HEK293 (cell line): ENCODE measurements around the gene EXT2.

Source experiments
- CTCF ChIA-PET: fragments of 350-600 bp; formaldehyde crosslinking; extraction: SDS; loops from one replicate; lab custom pipeline; 2021; ENCODE audit warnings: antibody characterized with exemption; lab: Yijun Ruan, JAX
- POLR2A ChIA-PET: fragments of 300-600 bp; formaldehyde crosslinking; extraction: SDS; loops from one replicate; lab custom pipeline; 2020; ENCODE audit warnings: antibody characterized with exemption, inconsistent platforms; lab: Yijun Ruan, JAX
- H3K27ac ChIP-seq: fragments of 200-500 bp; sonication (Bioruptor generic); 2 replicates; pipeline ENCODE4 v1.5.1; 2014; ENCODE audit warnings: low read depth, low read length, control low read depth, inconsistent platforms; ENCODE audit errors: extremely low read depth
- H3K36me3 ChIP-seq, 2 experiments: fragments of 200-500 bp in 1 of 2; sonication (Bioruptor generic) in 1 of 2; 1 replicate in 1 of 2; 2 replicates in 1 of 2; pipeline ENCODE4 v1.5.1; 2014 to 2017; ENCODE audit warnings: inconsistent platforms in 2 of 2, low read length in 2 of 2; ENCODE audit not compliant: control insufficient read depth in 2 of 2, insufficient read depth in 1 of 2
- H3K4me1 ChIP-seq: fragments of 200-500 bp; sonication (Bioruptor generic); 2 replicates; pipeline ENCODE4 v1.5.1; 2014; ENCODE audit warnings: mild to moderate bottlenecking, low read length, inconsistent platforms; ENCODE audit not compliant: control insufficient read depth, insufficient read depth
- H3K4me3 ChIP-seq: 2 replicates; pipeline ENCODE4 v1.5.1; 2011; ENCODE audit warnings: low read depth, mild to moderate bottlenecking, control low read depth, low read length, moderate library complexity
- H3K9me3 ChIP-seq: fragments of 200-500 bp; sonication (Bioruptor generic); 2 replicates; pipeline ENCODE4 v1.5.1; 2014; ENCODE audit warnings: low read depth, low read length, inconsistent platforms; ENCODE audit not compliant: control insufficient read depth, insufficient read depth
- FEZF1 ChIP-seq: fragments of 450-650 bp; formaldehyde crosslinking; IDR thresholded peaks from 2 replicates; pipeline ENCODE4 v1.5.1; 2016; ENCODE audit warnings: missing biosample characterization, missing genetic modification characterization
- GFI1B ChIP-seq: fragments of 450-650 bp; formaldehyde crosslinking; IDR thresholded peaks from 2 replicates; pipeline ENCODE4 v1.5.1; 2016; ENCODE audit warnings: missing biosample characterization, missing genetic modification characterization
- HIC1 ChIP-seq: fragments of 450-650 bp; formaldehyde crosslinking; IDR thresholded peaks from 2 replicates; pipeline ENCODE4 v1.5.1; 2016; ENCODE audit warnings: missing biosample characterization, missing genetic modification characterization
- KLF16 ChIP-seq: fragments of 450-650 bp; formaldehyde crosslinking; IDR thresholded peaks from 2 replicates; pipeline ENCODE4 v1.5.1; 2017; ENCODE audit warnings: missing biosample characterization, missing genetic modification characterization
- PRDM6 ChIP-seq: fragments of 450-650 bp; formaldehyde crosslinking; IDR thresholded peaks from 2 replicates; pipeline ENCODE4 v1.5.1; 2017; ENCODE audit warnings: missing biosample characterization, missing genetic modification characterization
- SCRT1 ChIP-seq: fragments of 450-650 bp; formaldehyde crosslinking; IDR thresholded peaks from 2 replicates; pipeline ENCODE4 v1.5.1; 2016; ENCODE audit warnings: missing biosample characterization, missing genetic modification characterization, borderline replicate concordance
- SETDB1 ChIP-seq: IDR thresholded peaks from one replicate; pipeline ENCODE4 v1.6.1; 2017; ENCODE audit warnings: mild to moderate bottlenecking, low read length, moderate library complexity, mixed read lengths; ENCODE audit not compliant: insufficient read length
- SP3 ChIP-seq: fragments of 450-650 bp; formaldehyde crosslinking; IDR thresholded peaks from 2 replicates; pipeline ENCODE4 v1.5.1; 2016; ENCODE audit warnings: missing biosample characterization, missing genetic modification characterization
- TCF7L2 ChIP-seq: IDR thresholded peaks from 2 replicates; pipeline ENCODE4 v1.6.1; 2011; ENCODE audit warnings: low read depth, mild to moderate bottlenecking, inconsistent platforms, low read length, moderate library complexity, borderline replicate concordance
- YY1 ChIP-seq: fragments of 450-650 bp; formaldehyde crosslinking; IDR thresholded peaks from 2 replicates; pipeline ENCODE4 v1.5.1; 2018; ENCODE audit warnings: missing biosample characterization, missing genetic modification characterization
- ZBTB44 ChIP-seq: fragments of 450-650 bp; IDR thresholded peaks from 2 replicates; pipeline ENCODE4 v1.5.1; 2018; ENCODE audit warnings: missing biosample characterization, mild to moderate bottlenecking, missing genetic modification characterization
- ZBTB7A ChIP-seq: fragments of 450-650 bp; formaldehyde crosslinking; IDR thresholded peaks from 2 replicates; pipeline ENCODE4 v1.5.1; 2016; ENCODE audit warnings: low read depth, missing biosample characterization, missing genetic modification characterization
- ZFHX2 ChIP-seq: fragments of 450-650 bp; formaldehyde crosslinking; conservative IDR thresholded peaks from 2 replicates; pipeline ENCODE4 v1.5.1; 2016; ENCODE audit warnings: missing biosample characterization, missing genetic modification characterization
- ZFP37 ChIP-seq: fragments of 450-650 bp; formaldehyde crosslinking; IDR thresholded peaks from 2 replicates; pipeline ENCODE4 v1.5.1; 2016; ENCODE audit warnings: missing biosample characterization, missing genetic modification characterization
- ZNF10 ChIP-seq: fragments of 450-650 bp; formaldehyde crosslinking; IDR thresholded peaks from 2 replicates; pipeline ENCODE4 v1.5.1; 2017; ENCODE audit warnings: missing biosample characterization, missing genetic modification characterization
- ZNF169 ChIP-seq: fragments of 450-650 bp; formaldehyde crosslinking; IDR thresholded peaks from 2 replicates; pipeline ENCODE4 v1.5.1; 2016; ENCODE audit warnings: missing biosample characterization, missing genetic modification characterization
- ZNF211 ChIP-seq: fragments of 450-650 bp; formaldehyde crosslinking; IDR thresholded peaks from 2 replicates; pipeline ENCODE4 v1.5.1; 2016; ENCODE audit warnings: low read depth, missing biosample characterization, missing genetic modification characterization
- ZNF23 ChIP-seq: fragments of 450-650 bp; formaldehyde crosslinking; IDR thresholded peaks from 2 replicates; pipeline ENCODE4 v1.5.1; 2016; ENCODE audit warnings: missing biosample characterization, missing genetic modification characterization, borderline replicate concordance
- ZNF350 ChIP-seq: fragments of 450-650 bp; formaldehyde crosslinking; IDR thresholded peaks from 2 replicates; pipeline ENCODE4 v1.5.0; 2017; ENCODE audit warnings: missing biosample characterization, mild to moderate bottlenecking, missing genetic modification characterization
- ZNF501 ChIP-seq: fragments of 450-650 bp; formaldehyde crosslinking; IDR thresholded peaks from 2 replicates; pipeline ENCODE4 v1.5.1; 2016; ENCODE audit warnings: missing biosample characterization, missing genetic modification characterization
- ZNF549 ChIP-seq: fragments of 450-650 bp; IDR thresholded peaks from 2 replicates; pipeline ENCODE4 v1.5.1; 2018; ENCODE audit warnings: missing biosample characterization, missing genetic modification characterization, mild to moderate bottlenecking, inconsistent platforms, moderate library complexity
- ZNF658 ChIP-seq: fragments of 450-650 bp; formaldehyde crosslinking; IDR thresholded peaks from 2 replicates; pipeline ENCODE4; 2016; ENCODE audit warnings: missing biosample characterization, missing genetic modification characterization
- ZNF664 ChIP-seq: fragments of 450-650 bp; formaldehyde crosslinking; IDR thresholded peaks from 2 replicates; pipeline ENCODE4 v1.5.1; 2016; ENCODE audit warnings: missing biosample characterization, missing genetic modification characterization
- ZNF747 ChIP-seq: fragments of 450-650 bp; formaldehyde crosslinking; IDR thresholded peaks from 2 replicates; pipeline ENCODE4 v1.5.1; 2016; ENCODE audit warnings: missing biosample characterization, missing genetic modification characterization
- ZSCAN30 ChIP-seq: fragments of 450-650 bp; IDR thresholded peaks from 2 replicates; pipeline ENCODE4 v1.5.1; 2018; ENCODE audit warnings: missing biosample characterization, mild to moderate bottlenecking, missing genetic modification characterization, moderate library complexity
- ZXDB ChIP-seq: fragments of 450-650 bp; formaldehyde crosslinking; IDR thresholded peaks from 2 replicates; pipeline ENCODE4 v1.5.1; 2016; ENCODE audit warnings: missing biosample characterization, missing genetic modification characterization
- TF ChIP-seq, protein P1 (sequence below): fragments of 450-650 bp; formaldehyde crosslinking; IDR thresholded peaks from 2 replicates; pipeline ENCODE4 v1.5.0; 2017; ENCODE audit warnings: missing biosample characterization, missing genetic modification characterization, borderline replicate concordance
- TF ChIP-seq, protein P2 (sequence below): fragments of 450-650 bp; formaldehyde crosslinking; IDR thresholded peaks from 2 replicates; pipeline ENCODE4 v1.5.1; 2016; ENCODE audit warnings: missing biosample characterization, missing genetic modification characterization
- TF ChIP-seq, protein P3 (sequence below): fragments of 450-650 bp; formaldehyde crosslinking; IDR thresholded peaks from 2 replicates; pipeline ENCODE4 v1.5.1; 2017; ENCODE audit warnings: missing biosample characterization, missing genetic modification characterization

The EXT2 gene

DNA sequence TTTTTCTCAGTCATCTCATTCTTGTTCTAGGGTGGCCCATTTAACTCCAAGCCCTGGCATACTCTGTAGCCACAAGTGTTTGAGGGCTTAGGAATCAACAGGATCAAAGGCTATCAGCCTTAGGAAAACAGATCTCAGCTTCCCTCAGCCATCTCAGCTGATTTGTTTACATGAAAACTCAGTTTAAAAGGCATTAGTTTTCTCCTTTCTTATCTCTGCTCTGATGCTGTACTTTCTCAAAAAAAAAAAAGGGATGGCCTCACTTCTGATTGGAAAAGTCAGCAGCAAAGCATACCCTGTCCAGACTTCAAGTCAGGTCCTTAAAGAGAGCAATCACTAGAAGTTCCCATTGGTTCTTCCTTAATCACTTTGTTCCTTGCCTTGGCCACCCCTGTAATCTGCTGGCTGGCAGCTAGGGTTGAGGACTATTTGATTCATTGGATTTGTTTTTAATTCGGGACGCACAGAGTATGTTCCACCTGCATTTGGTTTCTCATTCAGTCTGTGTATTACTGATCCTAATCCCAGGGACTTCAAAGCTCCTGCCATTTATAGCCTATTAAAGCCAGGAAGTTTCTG, 102.8 kb downstream of the EXT2 start:
- no peak overlapping the region for H3K4me3 ChIP-seq
- ChIA-PET POLR2A (no interaction called here), CTCF (interaction anchor here (0.7 kb wide), 1 partner anchor 713 kb away, joined by 3 read pairs; no protein-coding TSS in a partner anchor)
- H3K4me1 ChIP-seq, result no peaks in the 10 kb centered on the region
- H3K36me3 ChIP-seq, result peaks cover 0 to 16% of the 10 kb centered on the region in 2 experiments; a peak in 1 of 3 replicates
- no peak overlapping the region for H3K27ac ChIP-seq
- H3K9me3 ChIP-seq, result no peaks in the 10 kb centered on the region
- TF ChIP-seq ZNF10 (tag by site-specific recombination), result no peak
- no peak for TF ChIP-seq YY1 (tag by site-specific recombination)
- TF ChIP-seq SP3 (tag by site-specific recombination), result no peak
- no peak for TF ChIP-seq SETDB1
- no peak for TF ChIP-seq ZNF658 (tag by site-specific recombination)
- no peak for TF ChIP-seq ZNF169 (tag by site-specific recombination)
- no peak for TF ChIP-seq ZFHX2 (tag by site-specific recombination)
- TF ChIP-seq ZNF747 (tag by site-specific recombination), result no peak
- no peak for TF ChIP-seq ZNF549 (tag by site-specific recombination)
- TF ChIP-seq KLF16 (tag by site-specific recombination), result no peak
- TF ChIP-seq ZFP37 (tag by site-specific recombination), result no peak
- no peak for TF ChIP-seq ZBTB7A (tag by site-specific recombination)
- no peak for TF ChIP-seq ZNF350 (tag by site-specific recombination)
- TF ChIP-seq FEZF1, result peak; percentile 24; the same call in 1 of the 2 replicates
- 0 out of 2 replicates have a peak, but pooled peaks have one; percentile 20 for TF ChIP-seq ZXDB (tag by site-specific recombination)
- TF ChIP-seq, protein P1, sequence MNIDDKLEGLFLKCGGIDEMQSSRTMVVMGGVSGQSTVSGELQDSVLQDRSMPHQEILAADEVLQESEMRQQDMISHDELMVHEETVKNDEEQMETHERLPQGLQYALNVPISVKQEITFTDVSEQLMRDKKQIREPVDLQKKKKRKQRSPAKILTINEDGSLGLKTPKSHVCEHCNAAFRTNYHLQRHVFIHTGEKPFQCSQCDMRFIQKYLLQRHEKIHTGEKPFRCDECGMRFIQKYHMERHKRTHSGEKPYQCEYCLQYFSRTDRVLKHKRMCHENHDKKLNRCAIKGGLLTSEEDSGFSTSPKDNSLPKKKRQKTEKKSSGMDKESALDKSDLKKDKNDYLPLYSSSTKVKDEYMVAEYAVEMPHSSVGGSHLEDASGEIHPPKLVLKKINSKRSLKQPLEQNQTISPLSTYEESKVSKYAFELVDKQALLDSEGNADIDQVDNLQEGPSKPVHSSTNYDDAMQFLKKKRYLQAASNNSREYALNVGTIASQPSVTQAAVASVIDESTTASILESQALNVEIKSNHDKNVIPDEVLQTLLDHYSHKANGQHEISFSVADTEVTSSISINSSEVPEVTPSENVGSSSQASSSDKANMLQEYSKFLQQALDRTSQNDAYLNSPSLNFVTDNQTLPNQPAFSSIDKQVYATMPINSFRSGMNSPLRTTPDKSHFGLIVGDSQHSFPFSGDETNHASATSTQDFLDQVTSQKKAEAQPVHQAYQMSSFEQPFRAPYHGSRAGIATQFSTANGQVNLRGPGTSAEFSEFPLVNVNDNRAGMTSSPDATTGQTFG (tag by site-specific recombination), result no peak
- no peak for TF ChIP-seq ZBTB44 (tag by site-specific recombination)
- TF ChIP-seq, protein P2, sequence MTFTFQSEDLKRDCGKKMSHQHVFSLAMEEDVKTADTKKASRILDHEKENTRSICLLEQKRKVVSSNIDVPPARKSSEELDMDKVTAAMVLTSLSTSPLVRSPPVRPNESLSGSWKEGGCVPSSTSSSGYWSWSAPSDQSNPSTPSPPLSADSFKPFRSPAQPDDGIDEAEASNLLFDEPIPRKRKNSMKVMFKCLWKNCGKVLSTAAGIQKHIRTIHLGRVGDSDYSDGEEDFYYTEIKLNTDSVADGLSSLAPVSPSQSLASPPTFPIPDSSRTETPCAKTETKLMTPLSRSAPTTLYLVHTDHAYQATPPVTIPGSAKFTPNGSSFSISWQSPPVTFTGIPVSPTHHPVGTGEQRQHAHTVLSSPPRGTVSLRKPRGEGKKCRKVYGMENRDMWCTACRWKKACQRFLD (tag by site-specific recombination), result no peak
- peak; percentile 4; the same call in 1 of the 2 replicates for TF ChIP-seq TCF7L2
- TF ChIP-seq HIC1 (tag by site-specific recombination), result no peak
- TF ChIP-seq ZNF211, result no peak
- TF ChIP-seq ZNF664 (tag by site-specific recombination), result no peak
- TF ChIP-seq ZNF23 (tag by site-specific recombination), result no peak
- TF ChIP-seq, protein P3, sequence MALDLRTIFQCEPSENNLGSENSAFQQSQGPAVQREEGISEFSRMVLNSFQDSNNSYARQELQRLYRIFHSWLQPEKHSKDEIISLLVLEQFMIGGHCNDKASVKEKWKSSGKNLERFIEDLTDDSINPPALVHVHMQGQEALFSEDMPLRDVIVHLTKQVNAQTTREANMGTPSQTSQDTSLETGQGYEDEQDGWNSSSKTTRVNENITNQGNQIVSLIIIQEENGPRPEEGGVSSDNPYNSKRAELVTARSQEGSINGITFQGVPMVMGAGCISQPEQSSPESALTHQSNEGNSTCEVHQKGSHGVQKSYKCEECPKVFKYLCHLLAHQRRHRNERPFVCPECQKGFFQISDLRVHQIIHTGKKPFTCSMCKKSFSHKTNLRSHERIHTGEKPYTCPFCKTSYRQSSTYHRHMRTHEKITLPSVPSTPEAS (tag by site-specific recombination), result no peak
- TF ChIP-seq GFI1B (tag by site-specific recombination), result no peak
- TF ChIP-seq SCRT1 (tag by site-specific recombination), result peak; percentile 46; the same call in 1 of the 2 replicates
- no peak for TF ChIP-seq ZNF501 (tag by site-specific recombination)
- no peak for TF ChIP-seq ZSCAN30 (tag by site-specific recombination)
- TF ChIP-seq PRDM6 (tag by site-specific recombination), result no peak
